Gastrocnemius medialis (tissue), 4 donors: ENCODE measurements around the gene HMGXB4.

ENCODE experiments used
- POLR2A ChIP-seq, 2 donors: fragments of 450-650 bp; IDR thresholded peaks; one replicate each; pipeline ENCODE4 v1.6.1; 2017; ENCODE audit warnings: antibody characterized with exemption in 2 of 2, mild to moderate bottlenecking in 2 of 2, moderate library complexity in 2 of 2
- TF ChIP-seq, protein P1 (sequence below), 5 experiments: fragments of 450-650 bp in 3 of 5; fragments of 200-600 bp in 2 of 5; sonication (generic) in 2 of 5; IDR thresholded peaks in 4 of 5; conservative IDR thresholded peaks in 1 of 5; 1 replicate in 4 of 5; 2 replicates in 1 of 5; pipeline ENCODE4 v1.5.1; 2016 to 2019; ENCODE audit warnings: antibody characterized with exemption in 5 of 5, mild to moderate bottlenecking in 3 of 5, moderate library complexity in 3 of 5

DNA sequence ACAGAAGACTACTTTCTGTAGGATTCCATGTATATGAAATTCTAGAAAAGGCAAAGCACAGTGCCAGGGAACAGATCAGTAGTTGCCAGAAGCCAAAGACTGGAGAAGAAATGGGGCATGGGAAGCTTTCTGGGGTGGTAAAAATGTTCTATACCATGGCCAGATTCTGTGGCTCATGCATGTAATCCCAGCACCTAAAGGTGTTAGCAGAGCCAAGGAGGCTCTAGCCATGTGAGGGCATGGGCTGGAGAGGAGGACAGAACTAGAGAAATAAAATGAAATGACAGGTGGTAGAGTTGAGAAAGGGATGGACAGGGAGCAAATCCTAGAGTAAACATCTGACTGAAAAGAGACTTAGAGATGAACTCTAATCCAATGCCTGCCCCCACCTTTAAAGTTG, 26.9 kb upstream of the HMGXB4 start:
- TF ChIP-seq, protein P1, sequence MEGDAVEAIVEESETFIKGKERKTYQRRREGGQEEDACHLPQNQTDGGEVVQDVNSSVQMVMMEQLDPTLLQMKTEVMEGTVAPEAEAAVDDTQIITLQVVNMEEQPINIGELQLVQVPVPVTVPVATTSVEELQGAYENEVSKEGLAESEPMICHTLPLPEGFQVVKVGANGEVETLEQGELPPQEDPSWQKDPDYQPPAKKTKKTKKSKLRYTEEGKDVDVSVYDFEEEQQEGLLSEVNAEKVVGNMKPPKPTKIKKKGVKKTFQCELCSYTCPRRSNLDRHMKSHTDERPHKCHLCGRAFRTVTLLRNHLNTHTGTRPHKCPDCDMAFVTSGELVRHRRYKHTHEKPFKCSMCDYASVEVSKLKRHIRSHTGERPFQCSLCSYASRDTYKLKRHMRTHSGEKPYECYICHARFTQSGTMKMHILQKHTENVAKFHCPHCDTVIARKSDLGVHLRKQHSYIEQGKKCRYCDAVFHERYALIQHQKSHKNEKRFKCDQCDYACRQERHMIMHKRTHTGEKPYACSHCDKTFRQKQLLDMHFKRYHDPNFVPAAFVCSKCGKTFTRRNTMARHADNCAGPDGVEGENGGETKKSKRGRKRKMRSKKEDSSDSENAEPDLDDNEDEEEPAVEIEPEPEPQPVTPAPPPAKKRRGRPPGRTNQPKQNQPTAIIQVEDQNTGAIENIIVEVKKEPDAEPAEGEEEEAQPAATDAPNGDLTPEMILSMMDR (IDR thresholded peaks at IDR 0.05 in 4 of 5, conservative IDR thresholded peaks at IDR 0.05 in 1 of 5), result no peak
- no peak for TF ChIP-seq POLR2A (IDR thresholded peaks at IDR 0.05)
